ENCODE measurements around the gene ADAM23.

Gene ADAM23

DNA sequence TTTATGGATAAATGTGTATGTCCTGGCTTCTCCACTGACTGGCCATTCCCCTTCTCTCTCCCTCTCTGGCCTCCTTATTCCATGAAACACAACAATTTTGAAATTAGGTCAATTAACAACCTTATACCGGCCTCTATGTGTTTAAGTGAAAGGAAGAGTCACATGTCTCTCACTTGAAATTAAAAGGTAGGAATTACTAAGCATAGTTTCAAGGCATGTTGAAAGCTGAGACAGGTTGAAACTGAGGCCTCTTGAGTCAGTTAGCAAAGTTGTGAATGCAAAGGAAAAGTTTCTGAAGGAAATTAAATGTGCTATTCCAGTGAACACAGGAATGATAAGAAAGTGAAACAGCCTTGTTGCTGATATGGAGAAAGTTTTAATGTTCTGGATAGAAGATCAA, 69.7 kb downstream of the ADAM23 start:
- DNase-seq, result no peak

DNA sequence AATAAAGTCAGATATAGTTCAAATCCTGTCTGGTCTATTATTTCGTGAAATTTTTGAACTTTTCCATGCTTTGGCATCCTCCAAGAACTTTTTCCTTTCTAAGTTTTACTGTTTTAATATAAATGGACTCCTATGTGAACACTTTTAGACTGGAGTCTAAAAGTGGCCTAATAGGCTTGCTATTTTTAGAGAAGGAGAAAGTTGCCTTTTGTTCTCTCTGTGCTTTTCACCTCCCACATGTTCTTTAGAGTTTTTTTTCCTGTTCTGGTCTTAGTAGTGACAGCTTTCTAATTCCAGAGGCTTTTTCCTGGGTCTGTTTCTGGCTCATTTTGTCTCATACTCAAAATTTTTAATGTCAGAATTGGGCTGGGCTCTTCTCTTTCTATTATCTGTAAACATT, 72.2 kb downstream of the ADAM23 start:
- no peak for DNase-seq

DNA sequence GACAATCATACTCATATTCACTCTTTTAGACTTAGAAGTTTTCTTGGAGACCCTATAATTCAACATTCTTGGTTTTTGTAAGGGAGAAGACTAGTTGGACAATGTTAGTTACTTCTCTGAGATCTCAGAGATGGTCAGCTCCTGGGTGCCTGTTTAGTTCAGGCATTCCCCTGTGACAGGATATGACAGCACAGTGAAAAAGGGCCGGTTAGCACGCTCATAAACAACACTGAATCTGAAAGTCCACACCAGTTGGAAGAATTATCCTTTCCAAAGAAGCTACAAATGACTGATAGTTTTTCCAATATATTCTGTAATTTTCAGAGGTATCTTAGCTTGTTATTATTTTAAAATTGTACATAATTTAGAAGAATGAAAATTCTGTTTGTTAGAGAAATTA, 75.7 kb downstream of the ADAM23 start:
- no peak for DNase-seq

DNA sequence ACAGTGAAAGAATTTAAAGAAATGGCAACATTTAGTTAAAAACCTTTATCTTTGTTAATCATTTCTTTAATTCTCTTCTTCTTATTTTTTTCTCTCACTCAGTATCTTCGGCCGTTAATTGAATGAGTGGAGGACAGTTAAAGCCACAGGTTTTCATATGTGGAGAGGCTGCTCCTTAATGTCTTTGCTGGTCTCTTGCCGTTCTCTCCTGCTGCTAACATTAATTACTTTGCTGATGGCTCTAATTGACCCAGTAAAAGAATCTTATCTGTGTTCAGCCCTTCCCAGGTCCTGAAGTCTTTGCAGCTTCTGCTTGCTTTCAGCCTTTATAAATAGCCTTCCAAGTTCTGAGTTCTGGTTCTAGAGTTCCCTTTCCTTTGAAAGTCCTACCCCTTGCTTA, 77.1 kb downstream of the ADAM23 start:
- DNase-seq, result no peak

- DNase-seq, result no peak
Measured at GRCh38 chr2:206521115-206521514, 77.8 kb downstream of the ADAM23 start.

- DNase-seq, result no peak
Measured at GRCh38 chr2:206521612-206522011, 78.3 kb downstream of the ADAM23 start.

DNA sequence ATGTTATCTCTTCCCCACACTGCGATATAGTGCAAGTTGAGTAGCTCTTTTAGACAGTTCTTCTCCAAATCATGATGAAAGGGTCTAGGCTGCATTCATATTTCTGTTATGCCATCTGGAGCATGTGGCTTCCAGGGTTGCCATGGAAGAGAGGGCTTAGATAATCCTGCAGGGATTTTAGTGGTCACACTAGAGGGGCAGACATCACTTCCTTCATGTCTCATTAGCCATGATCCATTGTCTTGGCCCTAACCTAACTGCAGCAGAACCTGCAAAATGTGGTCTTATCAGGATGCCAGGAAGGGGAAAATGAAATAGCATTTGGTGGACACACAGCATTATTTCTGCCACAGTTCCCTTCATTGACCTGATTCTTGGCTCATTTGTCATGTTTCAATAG, 83.1 kb downstream of the ADAM23 start:
- DNase-seq, result no peak

DNA sequence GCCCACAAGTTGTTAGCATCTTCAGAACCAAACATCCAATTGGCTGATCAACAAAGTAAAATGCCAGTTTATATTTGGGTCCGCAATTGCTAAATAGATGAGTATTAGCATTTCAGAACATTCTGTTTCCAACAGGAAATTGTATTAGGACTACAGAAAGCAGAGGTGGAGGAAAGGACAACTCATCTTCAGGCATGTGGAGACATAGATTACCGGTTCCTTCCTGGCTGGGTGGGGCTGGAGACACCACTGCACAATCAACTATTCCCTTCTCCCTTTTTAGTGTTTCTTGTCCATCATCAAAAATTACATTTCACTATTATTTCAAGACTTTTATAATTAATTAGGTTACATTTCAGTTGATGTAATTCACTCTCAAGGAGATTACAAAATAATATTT, 83.8 kb downstream of the ADAM23 start:
- DNase-seq, result no peak

DNA sequence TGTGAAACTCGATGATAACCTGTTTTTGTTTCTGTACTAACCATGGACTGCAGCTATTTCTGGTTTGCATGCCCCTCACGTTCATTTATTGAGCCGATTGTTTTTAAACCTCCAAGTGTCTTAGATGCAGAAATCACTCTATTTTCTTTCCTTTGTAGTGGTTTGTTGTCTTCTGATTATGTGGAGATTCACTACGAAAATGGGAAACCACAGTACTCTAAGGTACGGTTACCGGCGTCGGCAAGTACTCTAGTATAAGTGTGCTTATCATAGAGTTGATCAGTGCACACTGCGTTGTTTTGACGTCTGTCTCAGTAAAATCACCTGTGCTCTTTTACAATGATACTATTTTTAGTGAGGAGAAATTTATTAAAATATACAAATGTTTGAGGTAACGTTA, 87.4 kb downstream of the ADAM23 start:
- DNase-seq, result no peak

DNA sequence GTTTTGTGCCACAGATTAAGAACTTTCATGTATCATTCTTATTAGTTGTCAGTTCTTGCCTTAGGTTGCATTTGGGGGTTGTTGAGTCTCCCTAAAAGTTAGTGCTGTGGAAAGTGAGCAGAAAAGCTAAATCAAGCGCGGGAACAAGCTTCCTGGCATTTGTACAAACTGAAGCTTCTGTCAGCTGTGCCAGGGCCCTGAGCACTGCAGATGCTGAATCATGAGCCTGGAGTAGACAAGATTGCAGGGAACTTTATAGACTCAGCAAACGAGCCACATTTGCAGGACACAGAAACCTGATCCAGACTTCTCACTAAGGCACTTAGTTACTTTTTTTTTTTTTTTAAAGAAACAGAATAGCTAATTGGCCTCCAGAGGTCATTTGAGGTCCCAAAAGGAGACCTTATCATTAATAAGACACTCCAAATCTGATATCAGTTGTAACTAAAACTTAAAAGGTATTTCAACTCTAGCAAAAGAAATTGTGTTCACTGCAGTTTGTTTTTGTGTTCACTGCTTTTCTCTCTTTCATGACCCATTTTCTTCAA, 88.7 kb downstream of the ADAM23 start:
- DNase-seq, result no peak

DNA sequence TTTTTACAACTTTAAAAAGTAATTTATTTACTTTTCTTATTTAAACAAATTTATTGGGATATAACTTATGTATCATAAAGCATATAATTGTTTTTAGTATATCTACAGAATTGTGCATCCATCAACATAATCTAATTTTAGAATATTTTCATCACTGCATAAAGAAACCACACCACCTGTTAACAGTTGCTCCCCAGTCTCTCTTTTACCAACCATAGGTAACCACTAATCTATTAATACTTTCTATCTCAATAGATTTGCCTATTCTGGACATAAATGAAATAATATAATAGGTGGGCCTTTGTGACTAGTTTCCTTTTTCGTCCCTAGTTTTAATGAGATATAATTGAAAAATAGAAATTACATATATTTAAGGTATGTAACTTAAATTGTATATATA, 90.6 kb downstream of the ADAM23 start:
- no peak for DNase-seq

GRCh38 chr2:206535260-206535986, 92.1 kb downstream of the ADAM23 start:
- DNase-seq, result no peak

- DNase-seq, result no peak
Measured at GRCh38 chr2:206540757-206541156, 97.4 kb downstream of the ADAM23 start.

DNA sequence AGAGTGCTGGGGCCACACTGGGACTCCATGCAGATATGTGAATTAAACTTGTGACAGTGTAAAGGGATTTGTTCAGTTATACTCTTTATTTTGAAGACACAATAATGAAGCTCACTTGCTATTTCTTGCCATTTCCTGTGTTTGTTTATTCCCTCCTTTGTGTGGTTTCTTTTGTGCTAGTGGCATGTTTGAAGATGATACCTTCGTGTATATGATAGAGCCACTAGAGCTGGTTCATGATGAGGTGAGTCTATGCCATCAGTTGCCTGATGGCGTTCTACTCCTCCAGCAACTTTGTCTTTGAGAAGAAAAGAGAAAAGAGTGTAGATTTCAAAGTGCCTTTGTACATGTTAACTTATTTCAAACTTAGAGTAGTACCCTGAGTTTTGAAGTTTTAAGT, 99.7 kb downstream of the ADAM23 start:
- no peak for DNase-seq

DNA sequence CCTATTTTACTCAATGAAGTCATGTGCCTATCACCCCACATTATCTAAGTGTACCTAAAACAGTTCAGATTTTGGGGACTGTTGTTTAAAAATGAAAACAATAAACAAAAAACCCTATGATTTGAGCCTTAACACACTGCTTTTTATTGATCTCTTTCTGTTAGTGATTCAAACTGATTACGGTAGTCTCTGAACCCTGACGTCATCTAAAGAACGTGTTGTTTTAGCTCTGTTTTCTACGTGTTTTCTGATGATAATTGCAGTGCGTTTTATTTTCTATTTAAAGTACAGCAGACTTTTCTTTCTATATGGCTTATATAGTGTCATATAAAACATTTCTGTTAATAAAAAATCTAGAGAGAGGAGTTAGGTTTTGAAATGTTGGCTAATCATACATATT, 105.1 kb downstream of the ADAM23 start:
- DNase-seq, result no peak

DNA sequence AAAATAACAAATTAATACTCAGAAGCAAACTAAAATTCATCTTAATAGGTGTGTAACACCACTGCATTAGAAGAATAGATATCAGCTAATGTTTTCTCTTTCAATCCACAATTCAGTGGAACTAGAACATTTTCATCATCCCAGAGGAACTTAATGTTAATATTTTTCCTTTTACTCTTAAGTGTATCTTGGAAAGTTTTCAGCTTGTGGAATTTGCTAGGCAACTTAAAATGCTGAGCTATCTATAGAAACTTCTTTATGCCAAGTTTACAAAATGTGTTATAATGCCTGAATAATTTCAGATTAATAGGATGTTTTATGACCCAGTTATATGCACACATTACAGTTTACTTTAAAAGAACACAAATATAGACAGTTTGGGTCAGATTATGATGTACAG, 112.4 kb downstream of the ADAM23 start:
- DNase-seq, result no peak

DNA sequence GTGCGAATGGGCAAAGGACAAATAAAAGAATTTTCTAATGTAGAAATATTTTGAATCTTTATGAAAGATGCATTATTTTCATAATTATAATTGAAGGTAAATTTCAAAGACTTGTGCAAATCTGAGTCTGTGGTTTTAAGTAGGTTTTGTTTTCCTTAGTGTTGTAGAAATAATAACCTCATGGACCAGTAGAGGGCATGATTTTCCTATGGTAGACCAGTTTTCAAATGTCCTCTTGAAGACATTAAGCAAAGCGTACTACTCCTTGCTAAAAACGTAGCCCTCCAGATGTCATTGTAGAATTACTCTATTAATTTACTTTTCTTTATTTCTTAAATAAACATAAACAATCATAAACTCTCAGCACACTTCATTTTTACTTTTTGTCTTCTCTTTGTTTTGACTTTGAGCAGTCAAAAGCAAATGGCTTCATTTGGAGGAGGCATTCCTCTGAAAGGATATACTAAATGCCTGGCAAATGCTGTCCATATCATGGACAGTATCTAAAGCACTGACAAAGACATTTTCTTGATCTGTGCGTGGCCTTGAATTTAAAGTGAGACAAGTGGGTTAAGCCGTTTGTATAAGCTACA, 113.1 kb downstream of the ADAM23 start:
- DNase-seq, result peak; percentile 35

GRCh38 chr2:206557321-206557720, 114.0 kb downstream of the ADAM23 start:
- no peak for DNase-seq

GRCh38 chr2:206558492-206558891, 115.2 kb downstream of the ADAM23 start:
- DNase-seq, result no peak

GRCh38 chr2:206561962-206562361, 118.6 kb downstream of the ADAM23 start:
- no peak for DNase-seq

GRCh38 chr2:206562375-206562774, 119.0 kb downstream of the ADAM23 start:
- DNase-seq, result no peak

DNA sequence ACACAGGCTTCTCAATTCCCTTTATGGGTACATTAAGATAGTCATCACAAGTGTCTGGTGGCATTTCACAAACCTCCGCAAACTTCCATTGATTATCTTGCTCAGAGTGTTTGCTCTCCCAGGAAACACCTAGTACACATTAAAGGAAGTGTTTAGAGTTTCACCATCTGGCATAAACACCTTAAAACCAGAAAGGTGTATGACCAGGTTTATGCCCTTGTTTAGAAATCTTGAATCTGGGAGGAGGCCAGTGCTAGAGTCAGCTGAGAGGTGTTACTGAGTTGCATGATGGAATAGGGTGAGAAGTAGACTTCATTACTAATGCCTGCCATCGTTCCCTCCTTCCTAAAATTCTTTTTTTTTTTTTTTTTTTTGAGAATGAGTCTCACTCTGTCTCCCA, 120.0 kb downstream of the ADAM23 start:
- no peak for DNase-seq

DNA sequence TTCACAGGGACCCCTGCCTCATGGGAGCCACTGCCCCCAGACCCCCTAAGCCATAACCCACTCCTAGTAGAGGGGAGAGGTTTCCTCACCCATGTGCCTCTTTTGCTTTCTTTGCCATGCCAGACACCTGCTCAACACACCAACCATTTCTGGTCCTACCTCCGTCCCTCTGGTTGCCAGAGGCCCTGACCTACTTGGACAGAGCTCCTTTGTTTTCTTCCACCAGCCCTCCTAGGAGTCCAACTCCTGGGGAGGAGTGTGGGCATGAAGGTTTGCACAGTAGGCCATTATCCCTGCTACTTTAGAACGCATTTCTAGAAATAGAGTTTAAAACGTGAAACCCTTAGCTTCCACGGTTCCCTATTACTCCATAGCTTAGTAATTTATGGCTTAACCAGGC, 122.3 kb downstream of the ADAM23 start:
- DNase-seq, result no peak

- no peak for DNase-seq
Measured at GRCh38 chr2:206569470-206569869, 126.1 kb downstream of the ADAM23 start.

- DNase-seq, result no peak
Measured at GRCh38 chr2:206570199-206570598, 126.9 kb downstream of the ADAM23 start.

All from NCI-H1436 (cell line).